MCF 10A (cell line): ENCODE data around the gene POLR3K. TPM values are rescaled to one million over a fixed set of nuclear protein-coding genes. Genes with fewer than 3 reads are reported as not detected.

ENCODE experiments used
- BruUV-seq: library from RNA; stranded (reverse); fragments of 400-500 nt; replicated peaks from 2 replicates; lab custom pipeline; 2021; lab: Mats Ljungman, UMichigan
- CTCF ChIA-PET: fragments of 300-600 bp; sonication (Branson Sonifier 250); formaldehyde crosslinking; extraction: SDS; loops from one replicate; lab custom pipeline; 2021; ENCODE audit warnings: antibody characterized with exemption, inconsistent platforms; lab: Yijun Ruan, JAX
- POLR2A ChIA-PET: fragments of 300-600, 350-650 bp; sonication (Branson Sonifier 250); formaldehyde crosslinking; extraction: SDS; loops from one replicate; lab custom pipeline; 2020; ENCODE audit warnings: antibody characterized with exemption, inconsistent platforms; lab: Yijun Ruan, JAX
- DNase-seq: peaks from one replicate; pipeline ENCODE4 v3.0.0-alpha.2; 2018; ENCODE audit not compliant: unreplicated experiment
- H3K27ac Mint-ChIP-seq: one replicate; pipeline ENCODE4 v1.8.0; 2022; ENCODE audit warnings: mild to moderate bottlenecking, low read depth, mixed read lengths; ENCODE audit not compliant: unreplicated experiment
- H3K27me3 Mint-ChIP-seq: one replicate; pipeline ENCODE4 v1.8.0; 2022; ENCODE audit warnings: mixed read lengths; ENCODE audit not compliant: insufficient read depth, unreplicated experiment
- H3K36me3 Mint-ChIP-seq: one replicate; pipeline ENCODE4 v1.8.0; 2022; ENCODE audit warnings: mild to moderate bottlenecking, moderate library complexity, mixed read lengths; ENCODE audit not compliant: insufficient read depth, unreplicated experiment
- H3K4me1 Mint-ChIP-seq: one replicate; pipeline ENCODE4 v1.8.0; 2022; ENCODE audit warnings: mixed read lengths; ENCODE audit not compliant: insufficient read depth, unreplicated experiment
- H3K4me3 Mint-ChIP-seq: one replicate; pipeline ENCODE4 v1.8.0; 2022; ENCODE audit warnings: mild to moderate bottlenecking, moderate library complexity, mixed read lengths; ENCODE audit not compliant: unreplicated experiment
- H3K9me3 Mint-ChIP-seq: one replicate; pipeline ENCODE4 v1.8.0; 2022; ENCODE audit warnings: mixed read lengths; ENCODE audit not compliant: unreplicated experiment
- CTCF ChIP-seq: fragments of 200-600 bp; IDR thresholded peaks from one replicate; pipeline ENCODE4 v1.8.0; 2022; ENCODE audit warnings: antibody characterized with exemption, mild to moderate bottlenecking; ENCODE audit not compliant: unreplicated experiment
- intact Hi-C: fragments of 100-400 bp; cut with micrococcal nuclease; formaldehyde crosslinking; loops from 2 replicates; pipeline ENCODE4 v1.14.1; 2022
- total RNA-seq: library from RNA; stranded (reverse); gene quantifications from 2 replicates; pipeline ENCODE4 v1.2.3, GENCODE V29; 2022

Gene POLR3K
- total RNA-seq, 1 experiment from 2014 or later: 19.2 TPM

GRCh38 chr16:92431-93339 is 39.3 kb upstream of the POLR3K start:
- Mint-ChIP-seq H3K4me1 (peaks cover 10% of the 10 kb centered on the region), H3K36me3 (peaks cover 39% of the 10 kb centered on the region), H3K4me3 (no peak overlapping the region), H3K9me3 (no peaks in the 10 kb centered on the region), H3K27ac (no peak overlapping the region), H3K27me3 (no peaks in the 10 kb centered on the region)
- no TSS peak for BruUV-seq
- no peak for TF ChIP-seq CTCF
- peak; percentile 59 for DNase-seq
- ChIA-PET CTCF (interaction anchor here (1.1 to 6.5 kb wide), 5 partner anchors 13 to 28 kb away, joined by 5 to 89 read pairs (median 56); partner anchors contain the start of gene RHBDF1), POLR2A (interaction anchor here (0.6 to 1.0 kb wide), 3 partner anchors 24 to 40 kb away, joined by 3 read pairs; no protein-coding TSS in a partner anchor)
- intact Hi-C loops: no loop called here

GRCh38 chr16:91484-91883 is 38.1 kb upstream of the POLR3K start:
- no peak overlapping the region for H3K27ac Mint-ChIP-seq
- H3K27me3 Mint-ChIP-seq: no peaks in the 10 kb centered on the region
- CTCF ChIA-PET: interaction anchor here (0.6 to 2.0 kb wide), 5 partner anchors 11 to 271 kb away, joined by 3 to 17 read pairs (median 4); no protein-coding TSS in a partner anchor
- H3K4me1 Mint-ChIP-seq: peaks cover 10% of the 10 kb centered on the region
- BruUV-seq: no TSS peak
- H3K4me3 Mint-ChIP-seq: no peak overlapping the region
- POLR2A ChIA-PET: interaction anchor here (0.9 kb wide), 1 partner anchor 22 kb away, joined by 3 read pairs; no protein-coding TSS in a partner anchor
- TF ChIP-seq CTCF: no peak
- peaks cover 49% of the 10 kb centered on the region for H3K36me3 Mint-ChIP-seq
- no peak for DNase-seq
- H3K9me3 Mint-ChIP-seq: no peaks in the 10 kb centered on the region
- intact Hi-C loops: no loop called here

GRCh38 chr16:89391-90302 is 36.2 kb upstream of the POLR3K start:
- DNase-seq: no peak
- Mint-ChIP-seq H3K4me3 (no peak overlapping the region), H3K9me3 (no peaks in the 10 kb centered on the region), H3K27ac (no peak overlapping the region), H3K4me1 (peaks cover 12% of the 10 kb centered on the region), H3K27me3 (no peaks in the 10 kb centered on the region), H3K36me3 (peaks cover 60% of the 10 kb centered on the region)
- intact Hi-C loops: no loop called here
- BruUV-seq: no TSS peak
- TF ChIP-seq CTCF: no peak
- POLR2A ChIA-PET: no interaction called here
- CTCF ChIA-PET: interaction anchor here (0.6 to 1.0 kb wide), 2 partner anchors 28 to 297 kb away, joined by 3 to 4 read pairs; no protein-coding TSS in a partner anchor
